Measurements from ENCODE around the gene GALNT16. TPM values are rescaled to one million over a fixed set of nuclear protein-coding genes. Genes with fewer than 3 reads are reported as not detected.

Gene GALNT16
- total RNA-seq, 4 donors from 2014 or later = 2.1 to 4.6 (median 3.4) TPM

- Histone ChIP-seq H3K9me3 (no peaks in the 10 kb centered on the region), H3K27ac (no peak overlapping the region), H3K4me1 (peaks cover 18% of the 10 kb centered on the region), H3K4me3 (no peak overlapping the region), H3K36me3 (no peaks in the 10 kb centered on the region), H3K27me3 (no peaks in the 10 kb centered on the region)
- 78% methylated on average over 4 of the region's 4 CpGs for WGBS
- TF ChIP-seq POLR2AphosphoS5 (IDR thresholded peaks at IDR 0.05) (no peak), EP300 (IDR thresholded peaks at IDR 0.05) (no peak), CTCF (IDR thresholded peaks at IDR 0.05) (no peak), POLR2A (IDR thresholded peaks at IDR 0.05) (no peak)
- DNase-seq (ENCODE audit: low spot score in 2 of 2) = peak; percentile 39 to 41
These were observed 56.6 kb downstream of the GALNT16 start for GRCh38 chr14:69316449-69317101.

- Histone ChIP-seq H3K9me3 (no peaks in the 10 kb centered on the region), H3K4me1 (peaks cover 22% of the 10 kb centered on the region), H3K36me3 (no peaks in the 10 kb centered on the region), H3K27ac (peak overlapping the region; percentile 46), H3K27me3 (no peaks in the 10 kb centered on the region), H3K4me3 (no peak overlapping the region)
- DNase-seq (ENCODE audit: low spot score in 2 of 2) = peak; percentile 77 to 82
- TF ChIP-seq POLR2AphosphoS5 (IDR thresholded peaks at IDR 0.05) (peak in 2 of 3 donors; percentile 7 to 72), EP300 (IDR thresholded peaks at IDR 0.05) (no peak), POLR2A (IDR thresholded peaks at IDR 0.05) (no peak), CTCF (IDR thresholded peaks at IDR 0.05) (no peak)
- 35% methylated on average over 6 of the region's 6 CpGs for WGBS
These were observed 57.3 kb downstream of the GALNT16 start for GRCh38 chr14:69317102-69317755.

DNA sequence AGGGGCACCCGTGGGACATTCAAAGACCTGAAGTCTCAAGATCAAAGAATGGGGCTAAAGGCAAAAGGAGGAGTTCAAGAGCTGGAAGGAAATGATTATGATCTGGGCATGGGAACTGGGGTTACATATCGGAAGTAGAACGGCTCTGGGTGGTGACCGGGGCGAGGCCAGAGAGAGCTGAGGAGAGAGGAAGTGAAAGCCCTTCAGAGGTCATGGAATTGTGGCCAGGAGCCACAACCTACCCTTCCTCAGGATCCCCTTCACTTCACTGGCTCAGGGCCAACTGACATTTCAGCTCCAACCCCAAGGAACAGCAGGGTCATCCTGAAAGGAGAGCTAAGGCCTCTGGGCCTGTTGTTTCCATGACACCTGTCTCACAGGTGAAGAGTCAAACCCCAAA lies 57.8 kb downstream of the GALNT16 start:
- Histone ChIP-seq H3K9me3 (no peaks in the 10 kb centered on the region), H3K36me3 (no peaks in the 10 kb centered on the region), H3K27me3 (no peaks in the 10 kb centered on the region), H3K27ac (peak overlapping the region; percentile 46), H3K4me3 (no peak overlapping the region), H3K4me1 (peaks cover 22% of the 10 kb centered on the region)
- TF ChIP-seq CTCF (IDR thresholded peaks at IDR 0.05) (no peak), POLR2A (IDR thresholded peaks at IDR 0.05) (no peak), POLR2AphosphoS5 (IDR thresholded peaks at IDR 0.05) (no peak), EP300 (IDR thresholded peaks at IDR 0.05) (no peak)
- peak; percentile 68 to 78 for DNase-seq (ENCODE audit: low spot score in 2 of 2)
- 59% methylated on average over 5 of the region's 5 CpGs for WGBS

DNA sequence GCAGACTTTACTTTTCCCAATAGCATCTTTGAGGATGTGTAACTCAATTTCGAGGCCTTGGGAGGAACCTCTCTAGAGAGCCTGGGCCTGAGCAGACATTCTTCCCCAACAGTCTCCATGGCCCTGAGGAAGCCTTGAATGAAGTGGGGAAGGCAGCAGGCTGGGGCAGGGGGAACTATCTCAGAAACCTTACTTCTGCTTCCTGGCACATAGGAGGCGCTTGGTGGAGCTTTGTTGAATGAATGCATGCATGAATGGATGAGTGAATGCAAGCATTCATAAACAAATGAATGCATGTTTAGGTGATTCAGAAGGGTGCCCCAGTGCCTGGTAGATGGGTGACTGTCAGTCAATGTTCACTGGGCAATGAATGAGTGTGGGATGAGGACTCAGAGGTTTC lies 58.3 kb downstream of the GALNT16 start:
- no peaks in the 10 kb centered on the region for H3K36me3 ChIP-seq
- H3K27me3 ChIP-seq = no peaks in the 10 kb centered on the region
- no peak overlapping the region for H3K4me3 ChIP-seq
- H3K27ac ChIP-seq = peak overlapping the region; percentile 46
- no peak for TF ChIP-seq POLR2A (IDR thresholded peaks at IDR 0.05)
- TF ChIP-seq EP300 (IDR thresholded peaks at IDR 0.05) = no peak
- no peak for TF ChIP-seq CTCF (IDR thresholded peaks at IDR 0.05)
- no peak for TF ChIP-seq POLR2AphosphoS5 (IDR thresholded peaks at IDR 0.05)
- H3K4me1 ChIP-seq = peaks cover 22% of the 10 kb centered on the region
- no peaks in the 10 kb centered on the region for H3K9me3 ChIP-seq
- WGBS = 86% methylated on average over 2 of the region's 2 CpGs
- DNase-seq (ENCODE audit: low spot score in 2 of 2) = peak; percentile 43 to 48

DNA sequence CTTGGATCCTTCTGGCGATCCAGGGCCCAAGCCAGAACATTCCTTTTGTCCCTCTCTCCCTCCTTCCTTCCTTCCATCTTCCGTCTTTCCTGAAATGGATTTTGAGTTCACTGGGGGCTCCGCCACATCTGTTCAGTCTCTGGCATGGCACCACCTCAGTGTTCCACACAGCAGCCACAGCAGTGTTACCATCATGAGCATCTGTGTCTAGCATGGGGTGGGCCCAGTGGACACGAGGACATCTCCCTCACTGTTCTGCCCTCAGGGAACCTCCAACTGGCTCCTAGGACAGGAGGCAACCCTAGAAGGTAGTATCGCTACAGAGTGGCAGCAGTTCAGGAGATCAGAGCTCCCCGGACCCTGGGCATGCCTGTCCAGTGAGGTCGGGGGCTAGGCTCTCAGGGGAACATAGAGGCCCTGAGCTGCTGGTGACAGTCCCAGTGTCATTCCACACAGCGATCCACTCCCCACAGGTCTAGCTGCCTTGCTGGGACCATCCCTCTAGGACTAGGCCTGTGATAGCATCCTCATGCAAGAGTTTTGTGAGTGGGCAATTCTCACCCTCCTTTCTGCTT lies 59.0 kb downstream of the GALNT16 start:
- WGBS = 87% methylated on average over 6 of the region's 8 CpGs
- peaks cover 22% of the 10 kb centered on the region for H3K4me1 ChIP-seq
- DNase-seq (ENCODE audit: low spot score in 2 of 2) = peak; percentile 40 to 61
- no peaks in the 10 kb centered on the region for H3K9me3 ChIP-seq
- no peak for TF ChIP-seq POLR2A (IDR thresholded peaks at IDR 0.05)
- no peak overlapping the region for H3K4me3 ChIP-seq
- H3K27ac ChIP-seq = no peak overlapping the region
- H3K36me3 ChIP-seq = no peaks in the 10 kb centered on the region
- H3K27me3 ChIP-seq = no peaks in the 10 kb centered on the region

All from suprapubic skin (tissue), 4 donors.